H9 (cell line): Measurements from ENCODE around the gene ERO1B. TPM values are rescaled to one million over a fixed set of nuclear protein-coding genes. Genes with fewer than 3 reads are reported as not detected.

ENCODE experiments used
- DNase-seq: peaks from one replicate; pipeline ENCODE4 v3.0.0-alpha.2; 2017
- H2AFZ ChIP-seq: one replicate; pipeline ENCODE4 v1.6.1; 2013; ENCODE audit warnings: mild to moderate bottlenecking, low read length, control low read depth, moderate library complexity
- H2AK5ac ChIP-seq: 2 replicates; pipeline ENCODE4 v1.6.1; 2013; ENCODE audit warnings: low read length, control low read depth, mixed read lengths; ENCODE audit not compliant: insufficient read length
- H2BK120ac ChIP-seq: one replicate; pipeline ENCODE4 v1.6.1; 2013; ENCODE audit warnings: low read depth, mild to moderate bottlenecking, low read length, control low read depth, inconsistent platforms; ENCODE audit not compliant: poor library complexity, severe bottlenecking
- H2BK12ac ChIP-seq: 2 replicates; pipeline ENCODE4 v1.6.1; 2013; ENCODE audit warnings: low read length, control low read depth, mixed read lengths, low read depth; ENCODE audit not compliant: insufficient read length
- H2BK15ac ChIP-seq: 2 replicates; pipeline ENCODE4 v1.6.1; 2013; ENCODE audit warnings: low read depth, low read length, control low read depth
- H2BK20ac ChIP-seq: one replicate; pipeline ENCODE4 v1.6.1; 2013; ENCODE audit warnings: low read depth, mild to moderate bottlenecking, low read length, control low read depth, inconsistent platforms; ENCODE audit not compliant: poor library complexity, severe bottlenecking
- H2BK5ac ChIP-seq: 2 replicates; pipeline ENCODE4 v1.6.1; 2013; ENCODE audit warnings: low read length, control low read depth, mixed read lengths; ENCODE audit not compliant: insufficient read length
- H3K14ac ChIP-seq: 2 replicates; pipeline ENCODE4 v1.6.1; 2013; ENCODE audit warnings: low read length, control low read depth; ENCODE audit not compliant: insufficient read depth
- H3K18ac ChIP-seq: 2 replicates; pipeline ENCODE4 v1.6.1; 2013; ENCODE audit warnings: low read depth, mild to moderate bottlenecking, mixed read lengths, low read length, control low read depth; ENCODE audit not compliant: insufficient read length
- H3K23ac ChIP-seq: 2 replicates; pipeline ENCODE4 v1.6.1; 2013; ENCODE audit warnings: low read length, control low read depth, mixed read lengths, low read depth; ENCODE audit not compliant: insufficient read length
- H3K23me2 ChIP-seq: 2 replicates; pipeline ENCODE4 v1.6.1; 2013; ENCODE audit warnings: low read depth, mild to moderate bottlenecking, mixed read lengths, low read length, control low read depth; ENCODE audit not compliant: insufficient read length, poor library complexity, severe bottlenecking
- H3K27ac ChIP-seq: 2 replicates; pipeline ENCODE4 v1.5.1; 2013; ENCODE audit warnings: low read length, control low read depth, mixed read lengths, low read depth; ENCODE audit not compliant: insufficient read length
- H3K27me3 ChIP-seq: 2 replicates; pipeline ENCODE4 v1.6.1; 2013; ENCODE audit warnings: low read length, control low read depth, inconsistent platforms; ENCODE audit not compliant: insufficient read depth
- H3K4ac ChIP-seq: 2 replicates; pipeline ENCODE4 v1.6.1; 2013; ENCODE audit warnings: low read depth, mild to moderate bottlenecking, control low read depth, inconsistent platforms, low read length, moderate library complexity
- H3K4me1 ChIP-seq: 2 replicates; pipeline ENCODE4 v1.6.1; 2013; ENCODE audit warnings: low read length, control low read depth, inconsistent platforms; ENCODE audit not compliant: insufficient read depth
- H3K4me2 ChIP-seq: 2 replicates; pipeline ENCODE4 v1.6.1; 2013; ENCODE audit warnings: low read length, control low read depth, mixed read lengths; ENCODE audit not compliant: insufficient read length, insufficient read depth
- H3K56ac ChIP-seq: 2 replicates; pipeline ENCODE4 v1.6.1; 2013; ENCODE audit warnings: low read depth, mild to moderate bottlenecking, mixed read lengths, low read length, control low read depth; ENCODE audit not compliant: insufficient read length
- H3K79me1 ChIP-seq: 2 replicates; pipeline ENCODE4 v1.6.1; 2013; ENCODE audit warnings: low read depth, mild to moderate bottlenecking, moderate library complexity, low read length, control low read depth, inconsistent platforms; ENCODE audit not compliant: insufficient read depth, poor library complexity, severe bottlenecking
- H3K79me2 ChIP-seq: 2 replicates; pipeline ENCODE4 v1.6.1; 2013; ENCODE audit warnings: low read length, control low read depth, inconsistent platforms; ENCODE audit not compliant: insufficient read depth
- H3K9ac ChIP-seq: 2 replicates; pipeline ENCODE4 v1.6.1; 2013; ENCODE audit warnings: low read length, control low read depth, mixed read lengths; ENCODE audit not compliant: insufficient read length; ENCODE audit errors: extremely low read depth
- H3K9me3 ChIP-seq: one replicate; pipeline ENCODE4 v1.6.1; 2013; ENCODE audit warnings: low read depth, low read length, inconsistent platforms; ENCODE audit not compliant: control insufficient read depth
- H3T11ph ChIP-seq: one replicate; pipeline ENCODE4 v1.6.1; 2013; ENCODE audit warnings: mild to moderate bottlenecking, low read length, control low read depth, inconsistent platforms
- H4K20me1 ChIP-seq: one replicate; pipeline ENCODE4 v1.6.1; 2013; ENCODE audit not compliant: control insufficient read depth, insufficient read length, insufficient read depth
- H4K5ac ChIP-seq: 2 replicates; pipeline ENCODE4 v1.6.1; 2013; ENCODE audit warnings: low read depth, mild to moderate bottlenecking, mixed read lengths, low read length, control low read depth; ENCODE audit not compliant: insufficient read length
- H4K8ac ChIP-seq: replicated peaks from 2 replicates; pipeline ENCODE4 v1.6.1; 2013; ENCODE audit warnings: low read length, control low read depth, mixed read lengths, low read depth; ENCODE audit not compliant: insufficient read length
- H4K91ac ChIP-seq: 2 replicates; pipeline ENCODE4 v1.6.1; 2013; ENCODE audit warnings: low read depth, mild to moderate bottlenecking, moderate library complexity, mixed read lengths, low read length, control low read depth; ENCODE audit not compliant: insufficient read length
- H3K27ac Mint-ChIP-seq, 3 experiments: 2 replicates in 2 of 3; 3 replicates in 1 of 3; pipeline ENCODE4 v1.8.0; 2020 to 2021; ENCODE audit warnings: mixed read lengths in 3 of 3, mild to moderate bottlenecking in 1 of 3, moderate library complexity in 1 of 3
- H3K27me3 Mint-ChIP-seq: 2 replicates; pipeline ENCODE4 v1.8.0; 2021; ENCODE audit warnings: low read depth, mild to moderate bottlenecking, moderate library complexity, mixed read lengths
- H3K36me3 Mint-ChIP-seq, 3 experiments: 2 replicates in 2 of 3; 3 replicates in 1 of 3; pipeline ENCODE4 v1.8.0; 2020 to 2021; ENCODE audit warnings: low read depth in 3 of 3, mixed read lengths in 3 of 3; ENCODE audit not compliant: insufficient read depth in 1 of 3
- H3K4me1 Mint-ChIP-seq, 2 experiments: 2 replicates each; pipeline ENCODE4 v1.8.0; 2020; ENCODE audit warnings: mixed read lengths in 2 of 2
- H3K4me3 Mint-ChIP-seq, 2 experiments: 2 replicates in 1 of 2; 3 replicates in 1 of 2; pipeline ENCODE4 v1.8.0; 2020 to 2021; ENCODE audit warnings: mild to moderate bottlenecking in 2 of 2, mixed read lengths in 2 of 2, moderate library complexity in 1 of 2
- H3K9me3 Mint-ChIP-seq, 2 experiments: 2 replicates in 1 of 2; 3 replicates in 1 of 2; pipeline ENCODE4 v1.8.0; 2020; ENCODE audit warnings: mild to moderate bottlenecking in 2 of 2, mixed read lengths in 2 of 2, moderate library complexity in 1 of 2
- WGBS: extraction: QIAGEN DNeasy Blood & Tissue Kit; methylation state at CpG from one replicate; pipeline ENCODE4 v1.1.7; 2013; ENCODE audit warnings: missing lambda C conversion rate, low lambda C conversion rate, mixed read lengths; ENCODE audit not compliant: insufficient read length; ENCODE audit errors: extremely low coverage; 5-methylcytosine and 5-hydroxymethylcytosine counted together
- total RNA-seq: library from RNA; stranded (reverse); gene quantifications from 2 replicates; pipeline ENCODE4 v1.2.1, GENCODE V29; 2021
- TF ChIP-seq, protein P1 (sequence below): fragments of 200-600 bp; sonication (generic); conservative IDR thresholded peaks from 3 replicates; pipeline ENCODE4 v1.8.0; 2021; ENCODE audit warnings: antibody characterized with exemption, mild to moderate bottlenecking

The ERO1B gene
- total RNA-seq, 1 experiment from 2014 or later, result 1.5 TPM

DNA sequence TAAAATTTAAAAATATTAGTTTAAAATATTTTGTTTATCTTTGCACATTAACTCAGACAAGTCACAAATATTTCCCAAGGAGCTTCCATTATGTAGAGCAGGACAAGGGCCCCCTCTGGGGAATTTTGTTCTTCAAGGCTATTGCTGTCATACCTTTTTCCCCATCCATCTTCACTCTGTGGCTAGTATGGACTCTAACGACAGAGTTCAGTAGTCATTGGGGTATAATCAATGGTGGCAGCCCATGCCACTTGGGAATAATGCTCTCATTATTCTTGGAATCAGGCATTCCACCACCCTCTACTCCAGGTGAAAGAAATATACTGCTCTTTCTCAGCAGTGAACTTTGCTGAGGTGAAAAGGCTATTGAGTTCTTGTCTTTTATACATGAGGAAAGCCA, 38.5 kb upstream of the ERO1B start:
- no peak overlapping the region for H2BK5ac ChIP-seq
- H3T11ph ChIP-seq, result no peak overlapping the region
- no peaks in the 10 kb centered on the region for H3K27me3 Mint-ChIP-seq
- no peak overlapping the region for H3K18ac ChIP-seq
- no peaks in the 10 kb centered on the region for H3K23me2 ChIP-seq
- no peak overlapping the region for H2BK120ac ChIP-seq
- H3K36me3 Mint-ChIP-seq, result peaks cover 3 to 20% (median 13%) of the 10 kb centered on the region in 3 experiments; a peak in 6 of 7 replicates
- H3K79me2 ChIP-seq, result no peaks in the 10 kb centered on the region
- H3K9me3 ChIP-seq, result no peaks in the 10 kb centered on the region
- H3K27me3 ChIP-seq, result no peaks in the 10 kb centered on the region
- no peaks in the 10 kb centered on the region for H3K4me1 Mint-ChIP-seq
- H4K5ac ChIP-seq, result no peak overlapping the region
- H3K4me3 Mint-ChIP-seq, result no peak overlapping the region
- no peak overlapping the region for H3K14ac ChIP-seq
- no peak overlapping the region for H3K4ac ChIP-seq
- TF ChIP-seq, protein P1, sequence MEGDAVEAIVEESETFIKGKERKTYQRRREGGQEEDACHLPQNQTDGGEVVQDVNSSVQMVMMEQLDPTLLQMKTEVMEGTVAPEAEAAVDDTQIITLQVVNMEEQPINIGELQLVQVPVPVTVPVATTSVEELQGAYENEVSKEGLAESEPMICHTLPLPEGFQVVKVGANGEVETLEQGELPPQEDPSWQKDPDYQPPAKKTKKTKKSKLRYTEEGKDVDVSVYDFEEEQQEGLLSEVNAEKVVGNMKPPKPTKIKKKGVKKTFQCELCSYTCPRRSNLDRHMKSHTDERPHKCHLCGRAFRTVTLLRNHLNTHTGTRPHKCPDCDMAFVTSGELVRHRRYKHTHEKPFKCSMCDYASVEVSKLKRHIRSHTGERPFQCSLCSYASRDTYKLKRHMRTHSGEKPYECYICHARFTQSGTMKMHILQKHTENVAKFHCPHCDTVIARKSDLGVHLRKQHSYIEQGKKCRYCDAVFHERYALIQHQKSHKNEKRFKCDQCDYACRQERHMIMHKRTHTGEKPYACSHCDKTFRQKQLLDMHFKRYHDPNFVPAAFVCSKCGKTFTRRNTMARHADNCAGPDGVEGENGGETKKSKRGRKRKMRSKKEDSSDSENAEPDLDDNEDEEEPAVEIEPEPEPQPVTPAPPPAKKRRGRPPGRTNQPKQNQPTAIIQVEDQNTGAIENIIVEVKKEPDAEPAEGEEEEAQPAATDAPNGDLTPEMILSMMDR, result no peak
- no peak overlapping the region for H3K56ac ChIP-seq
- H3K27ac Mint-ChIP-seq, result no peak overlapping the region
- H4K91ac ChIP-seq, result no peak overlapping the region
- DNase-seq, result no peak
- H4K8ac ChIP-seq, result no peak overlapping the region
- no peak overlapping the region for H2AK5ac ChIP-seq
- H3K79me1 ChIP-seq, result no peaks in the 10 kb centered on the region
- H2BK20ac ChIP-seq, result no peak overlapping the region
- H4K20me1 ChIP-seq, result no peaks in the 10 kb centered on the region
- H3K27ac ChIP-seq, result no peak overlapping the region
- WGBS, result no CpG with 5 or more reads among the region's 1 CpG
- H3K9ac ChIP-seq, result no peak overlapping the region
- H2AFZ ChIP-seq, result no peak overlapping the region
- H2BK15ac ChIP-seq, result no peak overlapping the region
- H3K23ac ChIP-seq, result no peak overlapping the region
- H2BK12ac ChIP-seq, result no peak overlapping the region
- H3K9me3 Mint-ChIP-seq, result peaks cover 22 to 26% of the 10 kb centered on the region in 2 experiments
- H3K4me1 ChIP-seq, result no peaks in the 10 kb centered on the region
- no peak overlapping the region for H3K4me2 ChIP-seq
